ENCODE data around the gene STX11.

The STX11 gene

DNA sequence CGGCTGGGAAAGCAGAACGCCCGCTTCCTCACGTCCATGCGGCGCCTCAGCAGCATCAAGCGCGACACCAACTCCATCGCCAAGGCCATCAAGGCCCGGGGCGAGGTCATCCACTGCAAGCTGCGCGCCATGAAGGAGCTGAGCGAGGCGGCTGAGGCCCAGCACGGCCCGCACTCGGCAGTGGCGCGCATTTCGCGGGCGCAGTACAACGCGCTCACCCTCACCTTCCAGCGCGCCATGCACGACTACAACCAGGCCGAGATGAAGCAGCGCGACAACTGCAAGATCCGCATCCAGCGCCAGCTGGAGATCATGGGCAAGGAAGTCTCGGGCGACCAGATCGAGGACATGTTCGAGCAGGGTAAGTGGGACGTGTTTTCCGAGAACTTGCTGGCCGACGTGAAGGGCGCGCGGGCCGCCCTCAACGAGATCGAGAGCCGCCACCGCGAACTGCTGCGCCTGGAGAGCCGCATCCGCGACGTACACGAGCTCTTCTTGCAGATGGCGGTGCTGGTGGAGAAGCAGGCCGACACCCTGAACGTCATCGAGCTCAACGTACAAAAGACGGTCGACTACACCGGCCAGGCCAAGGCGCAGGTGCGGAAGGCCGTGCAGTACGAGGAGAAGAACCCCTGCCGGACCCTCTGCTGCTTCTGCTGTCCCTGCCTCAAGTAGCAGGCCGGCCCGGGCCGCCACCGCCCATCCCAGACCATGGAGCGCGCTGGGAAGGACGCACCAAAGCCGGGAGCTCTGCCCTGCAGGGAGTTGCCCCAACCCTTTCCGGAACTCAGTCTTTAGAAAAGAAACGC lies 36.7 kb downstream of the STX11 start:
- no peak overlapping the region for H3K4me3 ChIP-seq (ENCODE audit: low read depth, low read length)
- DNase-seq (ENCODE audit: low read depth), result no peak
- TF ChIP-seq, protein P1, sequence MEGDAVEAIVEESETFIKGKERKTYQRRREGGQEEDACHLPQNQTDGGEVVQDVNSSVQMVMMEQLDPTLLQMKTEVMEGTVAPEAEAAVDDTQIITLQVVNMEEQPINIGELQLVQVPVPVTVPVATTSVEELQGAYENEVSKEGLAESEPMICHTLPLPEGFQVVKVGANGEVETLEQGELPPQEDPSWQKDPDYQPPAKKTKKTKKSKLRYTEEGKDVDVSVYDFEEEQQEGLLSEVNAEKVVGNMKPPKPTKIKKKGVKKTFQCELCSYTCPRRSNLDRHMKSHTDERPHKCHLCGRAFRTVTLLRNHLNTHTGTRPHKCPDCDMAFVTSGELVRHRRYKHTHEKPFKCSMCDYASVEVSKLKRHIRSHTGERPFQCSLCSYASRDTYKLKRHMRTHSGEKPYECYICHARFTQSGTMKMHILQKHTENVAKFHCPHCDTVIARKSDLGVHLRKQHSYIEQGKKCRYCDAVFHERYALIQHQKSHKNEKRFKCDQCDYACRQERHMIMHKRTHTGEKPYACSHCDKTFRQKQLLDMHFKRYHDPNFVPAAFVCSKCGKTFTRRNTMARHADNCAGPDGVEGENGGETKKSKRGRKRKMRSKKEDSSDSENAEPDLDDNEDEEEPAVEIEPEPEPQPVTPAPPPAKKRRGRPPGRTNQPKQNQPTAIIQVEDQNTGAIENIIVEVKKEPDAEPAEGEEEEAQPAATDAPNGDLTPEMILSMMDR (IDR thresholded peaks at IDR 0.05; ENCODE audit: control insufficient read depth, extremely low read depth, insufficient read depth), result no peak

DNA sequence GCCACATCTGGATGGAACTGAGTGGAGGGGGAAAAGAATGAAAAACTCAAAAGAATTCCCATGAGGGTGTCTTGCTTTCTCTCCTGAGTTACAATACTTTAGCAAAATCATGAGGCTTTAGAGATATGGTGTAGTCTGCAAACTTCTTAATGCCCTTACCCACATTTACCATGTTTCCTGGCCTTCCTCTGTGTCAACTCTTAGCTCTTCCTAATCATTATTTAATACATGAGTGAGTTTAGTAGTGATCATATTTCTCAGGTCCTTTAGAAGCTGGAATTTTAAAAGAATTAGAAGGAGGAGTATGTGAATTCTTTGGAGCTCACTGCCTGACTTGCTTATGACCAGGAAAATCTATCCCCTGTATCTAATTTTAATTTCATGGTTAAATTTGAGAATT lies 39.0 kb downstream of the STX11 start:
- H3K4me3 ChIP-seq (ENCODE audit: low read depth, low read length), result no peak overlapping the region
- TF ChIP-seq, protein P1 (IDR thresholded peaks at IDR 0.05; ENCODE audit: control insufficient read depth, extremely low read depth, insufficient read depth), result no peak
- no peak for DNase-seq (ENCODE audit: low read depth)

DNA sequence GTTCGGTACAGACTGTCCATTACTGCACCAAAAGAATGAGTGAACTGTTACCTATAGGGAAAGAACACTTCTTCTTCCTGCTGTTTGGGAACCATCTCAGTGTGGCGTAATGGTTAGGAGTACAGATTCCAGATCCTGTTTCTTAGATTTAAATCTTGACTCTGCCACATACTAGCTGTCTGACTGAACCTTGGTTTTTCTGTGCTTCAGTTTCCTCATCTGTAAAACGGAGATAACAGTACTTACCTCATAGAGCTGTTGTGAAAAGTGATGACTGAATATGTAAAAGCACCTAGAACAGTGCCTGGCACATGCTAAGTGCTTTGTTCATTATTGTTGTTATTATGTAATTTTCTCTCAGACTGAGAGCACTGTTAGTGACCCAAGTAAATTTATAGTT lies 39.8 kb downstream of the STX11 start:
- H3K4me3 ChIP-seq (ENCODE audit: low read depth, low read length), result no peak overlapping the region
- TF ChIP-seq, protein P1 (IDR thresholded peaks at IDR 0.05; ENCODE audit: control insufficient read depth, extremely low read depth, insufficient read depth), result no peak
- no peak for DNase-seq (ENCODE audit: low read depth)

DNA sequence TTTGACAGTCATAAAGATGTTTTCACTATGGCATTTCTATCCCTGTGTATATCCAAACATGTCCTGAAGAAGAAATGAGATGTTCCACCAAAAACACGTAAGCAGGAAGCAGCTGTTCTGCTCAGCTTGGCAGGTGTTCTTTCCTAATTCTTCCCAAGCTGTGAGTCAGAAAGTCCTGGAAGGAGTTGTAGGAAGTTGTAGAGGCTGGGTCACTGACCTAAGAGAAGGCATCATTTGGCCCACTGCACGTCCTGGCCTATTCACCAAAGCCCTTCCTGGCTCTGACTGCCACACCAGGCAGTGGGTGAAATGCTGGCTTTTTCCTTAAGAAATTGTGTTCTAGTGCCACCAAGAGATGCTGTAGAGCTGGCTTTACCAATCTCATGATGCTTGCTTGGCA lies 40.3 kb downstream of the STX11 start:
- TF ChIP-seq, protein P1 (IDR thresholded peaks at IDR 0.05; ENCODE audit: control insufficient read depth, extremely low read depth, insufficient read depth), result no peak
- no peak for DNase-seq (ENCODE audit: low read depth)
- H3K4me3 ChIP-seq (ENCODE audit: low read depth, low read length), result no peak overlapping the region

DNA sequence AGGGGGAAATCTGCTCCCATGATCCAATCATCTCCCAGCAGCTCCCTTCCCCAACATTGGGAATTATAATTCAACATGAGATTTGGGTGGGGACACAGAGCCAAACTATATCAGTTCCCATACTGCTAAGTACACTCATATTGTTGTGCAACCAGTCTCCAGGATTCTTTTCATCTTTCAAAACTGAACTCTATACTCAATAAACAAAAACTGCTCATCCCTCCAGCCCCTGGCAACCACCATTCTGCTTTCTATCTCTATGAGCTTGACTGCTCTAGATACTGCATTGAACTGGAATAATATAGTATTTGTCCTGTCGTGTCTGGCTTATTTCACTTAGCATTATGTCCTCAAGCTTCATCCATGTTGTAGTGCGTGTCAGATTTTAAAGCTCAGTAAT lies 42.9 kb downstream of the STX11 start:
- H3K4me3 ChIP-seq (ENCODE audit: low read depth, low read length), result no peak overlapping the region
- TF ChIP-seq, protein P1 (IDR thresholded peaks at IDR 0.05; ENCODE audit: control insufficient read depth, extremely low read depth, insufficient read depth), result no peak
- no peak for DNase-seq (ENCODE audit: low read depth)

DNA sequence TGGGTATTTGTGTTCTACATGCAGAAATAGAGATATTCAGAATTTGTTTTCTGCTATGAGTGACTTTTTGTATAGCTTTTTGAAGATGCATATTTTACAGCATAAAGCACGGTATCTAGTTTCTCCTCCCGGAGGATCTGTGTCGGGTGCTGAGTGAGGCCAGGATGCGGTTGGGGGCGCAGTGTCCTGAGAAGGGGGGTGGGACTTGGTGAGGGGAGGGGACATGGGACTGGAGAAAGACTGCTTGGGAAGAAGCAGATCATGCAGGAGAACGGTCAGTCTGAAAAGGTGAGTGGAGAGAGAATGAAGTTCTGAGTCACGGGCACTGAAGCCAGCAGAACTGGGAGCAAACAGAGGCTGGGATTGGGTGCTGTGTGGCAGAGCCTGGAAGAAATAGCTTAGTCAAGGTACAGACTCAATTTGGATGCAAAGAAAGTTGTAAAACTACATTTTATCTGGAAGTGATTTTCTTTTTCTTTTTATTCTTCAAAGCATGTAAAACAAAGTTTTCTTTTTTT lies 44.0 kb downstream of the STX11 start:
- TF ChIP-seq, protein P1 (IDR thresholded peaks at IDR 0.05; ENCODE audit: control insufficient read depth, extremely low read depth, insufficient read depth), result no peak
- DNase-seq (ENCODE audit: low read depth), result no peak
- H3K4me3 ChIP-seq (ENCODE audit: low read depth, low read length), result no peak overlapping the region

Measured in LNCaP clone FGC (cell line).